Heart right ventricle (tissue), 16 donors: ENCODE results near the gene TMEM256. TPM values are rescaled to one million over a fixed set of nuclear protein-coding genes. Genes with fewer than 3 reads are reported as not detected.

ENCODE experiments used
- ATAC-seq, 8 donors: fragments of 200-7000 bp; cut with Tn5 transposase; one replicate each; pipeline ENCODE4 v1.9.1; 2020; ENCODE audit warnings: mild to moderate bottlenecking in 8 of 8, moderate library complexity in 8 of 8, moderate number of reproducible peaks in 1 of 8
- DNase-seq, 2 donors: peaks; one replicate each; pipeline ENCODE4 v3.0.0-alpha.2; 2020
- H3K27ac ChIP-seq, 10 donors: fragments of 200-600 bp; sonication (generic) in 2 of 10; one replicate each; pipeline versions ENCODE4 v1.5.0 to v1.8.0; 2020 to 2022; ENCODE audit warnings: mild to moderate bottlenecking in 3 of 10
- H3K27me3 ChIP-seq, 7 donors: fragments of 200-600 bp; one replicate each; pipeline ENCODE4 v1.8.0; 2021 to 2022; ENCODE audit warnings: mild to moderate bottlenecking in 2 of 7
- H3K36me3 ChIP-seq, 9 donors: fragments of 200-600 bp; sonication (generic) in 1 of 9; one replicate each; pipeline versions ENCODE4 v1.5.0 to v1.8.0; 2020 to 2022; ENCODE audit warnings: mild to moderate bottlenecking in 2 of 9
- H3K4me1 ChIP-seq, 9 donors: fragments of 200-600 bp; sonication (generic) in 1 of 9; one replicate each; pipeline versions ENCODE4 v1.5.0 to v1.8.0; 2020 to 2022; ENCODE audit warnings: mild to moderate bottlenecking in 4 of 9
- H3K4me3 ChIP-seq, 10 donors: fragments of 200-600 bp; sonication (generic) in 2 of 10; one replicate each; pipeline versions ENCODE4 v1.5.0 to v1.8.0; 2020 to 2022; ENCODE audit warnings: mild to moderate bottlenecking in 7 of 10, moderate library complexity in 2 of 10
- H3K9me3 ChIP-seq, 11 donors: fragments of 200-600 bp in 10 of 11; sonication (generic) in 2 of 11; one replicate each; pipeline versions ENCODE4 v1.5.0 to v1.8.0; 2013 to 2022; ENCODE audit warnings: mild to moderate bottlenecking in 2 of 11, control low read depth in 1 of 11, moderate library complexity in 1 of 11
- CTCF ChIP-seq, 9 donors: fragments of 200-600 bp; sonication (generic) in 2 of 9; IDR thresholded peaks; one replicate each; pipeline versions ENCODE4 v1.5.0 to v1.8.0; 2021 to 2022; ENCODE audit warnings: antibody characterized with exemption in 9 of 9, mild to moderate bottlenecking in 5 of 9, moderate library complexity in 1 of 9
- WGBS, 2 donors: extraction: QIAGEN DNeasy Blood & Tissue Kit; methylation state at CpG; one replicate each; pipeline ENCODE4 v1.1.7; 2013; ENCODE audit warnings: inconsistent platforms in 1 of 2; 5-methylcytosine and 5-hydroxymethylcytosine counted together
- intact Hi-C, 10 donors: fragments of 100-400 bp; cut with DNase I; formaldehyde crosslinking; loops; one replicate each; pipeline versions ENCODE4 v1.11.1 to v1.14.2; 2022
- polyA plus RNA-seq, 2 donors: library from polyadenylated mRNA; stranded (reverse); fragments of 200-250 nt; gene quantifications; one replicate each; pipeline ENCODE4 v1.2.3, GENCODE V29; 2013
- total RNA-seq, 10 donors: library from RNA; stranded (reverse); fragmentation: NEBNext Ultra II Directional in 3 of 10; extraction: Animal tissue kit (Norgen Biotek cat#: 25700) in 3 of 10; gene quantifications; one replicate each; pipeline versions ENCODE4 v1.2.1 to v1.2.4, GENCODE V29; 2021 to 2023
- donor health status: Arrhythmogenic right ventricular cardiomyopathy.
- donor health status: ischemic (EF 13 %, LVEDD 7.1; RV severe dilation, severe dysfunction).
- donor health status: healthy with polysubstance abuse.
- donor health status: DM: no; HTN: yes; CAD: no.
- donor health status: DM: no; HTN: no; CAD: no.
- donor health status: ischemic (EF 25% LVEDD 6.9; RV normal size, moderate dysfunction).
- donor health status: ischemic (EF 25% LVEDD 5.7; RV mildly dilated, moderate dysfunction).
- donor health status: healthy.
- donor health status: DM: yes; HTN: yes; CAD: no.
- donor health status: Ischemic cardiomyopathy.
- donor health status: ischemic (EF 35%, LVEDD 5.7; RV mildly dilated, moderate dysfunction).
- donor health status: nonischemic (EF 11% LVEDD 7.7; RV severe dilation, severe dysfunction).
- donor health status: DM: yes; HTN: yes; CAD: no.
- donor health status: PGD.
- donor health status: ischemic (EF 29% LVEDD 5.4; RV normal size, mild dysfunction).
- donor health status: nonischemic (EF 23%, LVEDD 6.1; RV moderate dilation, normal function).

TMEM256 gene
- total and polyA plus RNA-seq, 12 donors = 61.8 to 169 (median 75.5) TPM

- intact Hi-C loops = loop anchor here in 3 of 10 donors (5.0 kb wide), 1 partner anchor 36 kb away; the partner anchor contains the start of gene ZBTB4 (in 3 of the 3)
- no peak for TF ChIP-seq CTCF (IDR thresholded peaks at IDR 0.05)
- DNase-seq = no peak
- 59 to 61% methylated on average over 7 of the region's 7 CpGs for WGBS, 2 donors
- H3K4me3 ChIP-seq = no peak overlapping the region
- peaks cover 0 to 61% (median 12%) of the 10 kb centered on the region in 7 donors for H3K27me3 ChIP-seq
- H3K36me3 ChIP-seq = no peaks in the 10 kb centered on the region
- H3K9me3 ChIP-seq = no peaks in the 10 kb centered on the region
- H3K27ac ChIP-seq = peak overlapping the region in 2 of 10 donors; percentile 56 to 73
- H3K4me1 ChIP-seq = peaks cover 23 to 70% (median 57%) of the 10 kb centered on the region in 9 donors
- no peak for ATAC-seq
These were observed 37.4 kb upstream of the TMEM256 start for GRCh38 chr17:7441266-7441665.

GRCh38 chr17:7440834-7441195 is 36.9 kb upstream of the TMEM256 start:
- H3K4me1 ChIP-seq = peaks cover 25 to 72% (median 61%) of the 10 kb centered on the region in 9 donors
- no peaks in the 10 kb centered on the region for H3K9me3 ChIP-seq
- peak overlapping the region in 7 of 10 donors; percentile 2 to 73 (median 56) for H3K27ac ChIP-seq
- peaks cover 0 to 58% (median 12%) of the 10 kb centered on the region in 7 donors for H3K27me3 ChIP-seq
- H3K36me3 ChIP-seq = no peaks in the 10 kb centered on the region
- peak overlapping the region in 8 of 10 donors; percentile 36 to 59 (median 52) for H3K4me3 ChIP-seq
- DNase-seq (peak; percentile 41 to 61), ATAC-seq (peak in 1 of 8 donors; percentile 7)
- no peak for TF ChIP-seq CTCF (IDR thresholded peaks at IDR 0.05)
- intact Hi-C loops = loop anchor here in 3 of 10 donors (5.0 kb wide), 1 partner anchor 36 kb away; the partner anchor contains the start of gene ZBTB4 (in 3 of the 3)
- WGBS, 2 donors = 24 to 25% methylated on average over 12 of the region's 12 CpGs

GRCh38 chr17:7440113-7440833 is 36.4 kb upstream of the TMEM256 start:
- no peak for TF ChIP-seq CTCF (IDR thresholded peaks at IDR 0.05)
- intact Hi-C loops = loop anchor here in 3 of 10 donors (5.0 kb wide), 1 partner anchor 37 kb away; the partner anchor contains the start of gene ZBTB4 (in 3 of the 3)
- peak; percentile 60 to 67 for DNase-seq
- 3 to 8% methylated on average over 46 of the region's 46 CpGs for WGBS, 2 donors
- ATAC-seq = peak in 4 of 8 donors; percentile 1 to 8 (median 5)
- Histone ChIP-seq H3K9me3 (no peaks in the 10 kb centered on the region), H3K4me3 (peak overlapping the region; percentile 23 to 59 (median 48)), H3K27ac (peak overlapping the region in 8 of 10 donors; percentile 2 to 73 (median 56)), H3K27me3 (peaks cover 0 to 53% (median 12%) of the 10 kb centered on the region in 7 donors), H3K36me3 (no peaks in the 10 kb centered on the region), H3K4me1 (peaks cover 26 to 72% (median 61%) of the 10 kb centered on the region in 9 donors)

GRCh38 chr17:7439462-7440112 is 35.7 kb upstream of the TMEM256 start, which contains the start of gene FGF11:
Gene FGF11 (plus strand): TSS chr17:7439512. CDS start chr17:7439621, 109 bp downstream.
- TF ChIP-seq CTCF (IDR thresholded peaks at IDR 0.05) = no peak
- peaks cover 24 to 71% (median 54%) of the 10 kb centered on the region in 9 donors for H3K4me1 ChIP-seq
- no peaks in the 10 kb centered on the region for H3K9me3 ChIP-seq
- peaks cover 0 to 46% (median 12%) of the 10 kb centered on the region in 7 donors for H3K27me3 ChIP-seq
- no peaks in the 10 kb centered on the region for H3K36me3 ChIP-seq
- intact Hi-C loops = loop anchor here (2.0 to 10.0 kb wide), 12 partner anchors 37 to 148 kb away; partner anchors contain the start of genes ZBTB4 (in 6 of the 10), KCTD11 (in 5 of the 10), TMEM95 (in 4 of the 10) and SENP3 (in 2 of the 10)
- peak within 1 kb of the TSS; percentile 23 to 66 (median 52) for H3K4me3 ChIP-seq
- H3K27ac ChIP-seq = peak within 1 kb of the TSS in 9 of 10 donors; percentile 2 to 78 (median 70)
- DNase-seq (no peak), ATAC-seq (no peak)
- whole genome bisulfite sequencing, 2 donors = 2 to 4% methylated on average over 45 to 50 of the region's 50 CpGs
